Measurements from ENCODE around the gene TMEM106C. TPM values are rescaled to one million over a fixed set of nuclear protein-coding genes. Genes with fewer than 3 reads are reported as not detected.

TMEM106C gene
- total and polyA plus RNA-seq, 9 of the 15 experiments (the other 6 are each of a cell fraction or from before 2014, with no cell fraction given): 37.6 to 183 (median 57.2) TPM

GRCh38 chr12:47980779-47981495, 17.5 kb downstream of the TMEM106C start:
- Histone ChIP-seq H3K79me2 (ENCODE audit: control insufficient read depth, insufficient read depth, low read length) (no peaks in the 10 kb centered on the region), H3K9me3 (replicated peaks; ENCODE audit: control insufficient read depth, insufficient read depth, low read depth, low read length) (no peaks in the 10 kb centered on the region), H3K4me3 (no peak overlapping the region), H3K9ac (ENCODE audit: insufficient read depth in 1 of 2, low read depth in 2 of 2, low read length in 2 of 2) (peak overlapping the region in 1 of 2 experiments; percentile 28; a peak in 1 of 4 replicates), H3K4me2 (ENCODE audit: insufficient read depth, low read length) (no peak overlapping the region), H3K36me3 (ENCODE audit: control insufficient read depth, insufficient read depth, low read length) (no peaks in the 10 kb centered on the region), H3K9me1 (ENCODE audit: control insufficient read depth, insufficient read depth, low read length) (peaks cover 3% of the 10 kb centered on the region), H3K27ac (ENCODE audit: extremely low read depth, low read depth, low read length) (no peak overlapping the region), H4K20me1 (replicated peaks; ENCODE audit: control insufficient read depth, insufficient read depth, low read length) (peaks cover 7% of the 10 kb centered on the region; the same call in 1 of the 2 replicates), H2AFZ (ENCODE audit: low read depth, low read length) (no peak overlapping the region), H3K27me3 (ENCODE audit: control insufficient read depth in 2 of 2, insufficient read depth in 2 of 2, low read length in 2 of 2) (peaks cover 32 to 98% of the 10 kb centered on the region in 2 experiments; a peak in 4 of 5 replicates), H3K4me1 (replicated peaks in 1 of 2; ENCODE audit: control insufficient read depth in 2 of 2, insufficient read depth in 2 of 2, low read length in 2 of 2) (peaks cover 0 to 16% of the 10 kb centered on the region in 2 experiments; a peak in 2 of 5 replicates)
- in situ Hi-C loops (cut with MboI): no loop called here
- DNase-seq (ENCODE audit: extremely low read depth in 1 of 4, low spot score in 3 of 4) (no peak), FAIRE-seq (no peak), ATAC-seq (no peak)
- TF ChIP-seq POLR3A (IDR thresholded peaks at IDR 0.05; ENCODE audit: borderline replicate concordance, extremely low read depth, insufficient read depth, insufficient read length) (no peak), IRF1 (CRISPR knock-in tag; IDR thresholded peaks at IDR 0.05; ENCODE audit: borderline replicate concordance) (no peak), BHLHE40 (IDR thresholded peaks at IDR 0.05; ENCODE audit: low read length) (no peak), SMAD1 (IDR thresholded peaks at IDR 0.05; ENCODE audit: low read depth, low read length, partially characterized antibody) (no peak)
- TF ChIP-seq, protein P1, sequence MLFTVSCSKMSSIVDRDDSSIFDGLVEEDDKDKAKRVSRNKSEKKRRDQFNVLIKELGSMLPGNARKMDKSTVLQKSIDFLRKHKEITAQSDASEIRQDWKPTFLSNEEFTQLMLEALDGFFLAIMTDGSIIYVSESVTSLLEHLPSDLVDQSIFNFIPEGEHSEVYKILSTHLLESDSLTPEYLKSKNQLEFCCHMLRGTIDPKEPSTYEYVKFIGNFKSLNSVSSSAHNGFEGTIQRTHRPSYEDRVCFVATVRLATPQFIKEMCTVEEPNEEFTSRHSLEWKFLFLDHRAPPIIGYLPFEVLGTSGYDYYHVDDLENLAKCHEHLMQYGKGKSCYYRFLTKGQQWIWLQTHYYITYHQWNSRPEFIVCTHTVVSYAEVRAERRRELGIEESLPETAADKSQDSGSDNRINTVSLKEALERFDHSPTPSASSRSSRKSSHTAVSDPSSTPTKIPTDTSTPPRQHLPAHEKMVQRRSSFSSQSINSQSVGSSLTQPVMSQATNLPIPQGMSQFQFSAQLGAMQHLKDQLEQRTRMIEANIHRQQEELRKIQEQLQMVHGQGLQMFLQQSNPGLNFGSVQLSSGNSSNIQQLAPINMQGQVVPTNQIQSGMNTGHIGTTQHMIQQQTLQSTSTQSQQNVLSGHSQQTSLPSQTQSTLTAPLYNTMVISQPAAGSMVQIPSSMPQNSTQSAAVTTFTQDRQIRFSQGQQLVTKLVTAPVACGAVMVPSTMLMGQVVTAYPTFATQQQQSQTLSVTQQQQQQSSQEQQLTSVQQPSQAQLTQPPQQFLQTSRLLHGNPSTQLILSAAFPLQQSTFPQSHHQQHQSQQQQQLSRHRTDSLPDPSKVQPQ (CRISPR knock-in tag; IDR thresholded peaks at IDR 0.05; ENCODE audit: borderline replicate concordance): no peak
- WGBS (ENCODE audit: insufficient coverage, low coverage, missing lambda C conversion rate): 8% methylated on average over 14 of the region's 17 CpGs
- no TSS peak for BruUV-seq (replicated peaks)
- intact Hi-C loops (cut with micrococcal nuclease): no loop called here
- ChIA-PET CTCF (ENCODE audit: low intra/inter-chr PET ratio) (no interaction called here), POLR2A (interaction anchor here (0.7 to 1.1 kb wide), 3 partner anchors 10 to 37 kb away, joined by 3 to 4 read pairs (median 3); no protein-coding TSS in a partner anchor)
